GM12865 (cell line): ENCODE data around the gene MYL10.

Experiments
- DNase-seq: peaks from one replicate; pipeline ENCODE4 v3.0.0; 2010; ENCODE audit warnings: low read depth
- H3K4me3 ChIP-seq: 2 replicates; pipeline ENCODE4 v1.5.1; 2011; ENCODE audit warnings: mild to moderate bottlenecking, low read depth, low read length, control low read depth
- CTCF ChIP-seq: IDR thresholded peaks from 2 replicates; pipeline ENCODE4 v1.5.1; 2011; ENCODE audit warnings: low read length, control low read depth, low read depth, inconsistent platforms; ENCODE audit not compliant: insufficient read depth; ENCODE audit errors: missing control alignments

The MYL10 gene

DNA sequence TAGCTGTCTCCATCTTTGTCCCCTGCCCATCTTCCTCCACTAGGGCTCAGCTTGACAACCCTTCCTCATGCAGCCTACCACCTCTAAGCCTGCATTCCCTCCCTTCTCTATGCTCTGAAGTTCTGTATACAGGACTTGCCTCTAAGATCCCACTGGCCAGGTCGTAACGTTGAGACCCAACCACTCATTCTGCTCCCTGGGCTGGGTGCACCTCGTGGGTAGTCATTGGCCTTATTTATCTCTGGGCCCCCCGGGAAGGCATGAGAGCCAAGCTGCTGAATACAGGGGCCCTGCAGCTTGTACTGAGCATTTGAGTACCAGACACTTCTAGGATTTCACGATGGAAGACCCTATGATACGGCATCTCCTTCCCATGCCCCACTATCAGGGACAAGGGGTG is 31.2 kb downstream of the MYL10 start:
- TF ChIP-seq CTCF: no peak
- no peak overlapping the region for H3K4me3 ChIP-seq
- DNase-seq: no peak

DNA sequence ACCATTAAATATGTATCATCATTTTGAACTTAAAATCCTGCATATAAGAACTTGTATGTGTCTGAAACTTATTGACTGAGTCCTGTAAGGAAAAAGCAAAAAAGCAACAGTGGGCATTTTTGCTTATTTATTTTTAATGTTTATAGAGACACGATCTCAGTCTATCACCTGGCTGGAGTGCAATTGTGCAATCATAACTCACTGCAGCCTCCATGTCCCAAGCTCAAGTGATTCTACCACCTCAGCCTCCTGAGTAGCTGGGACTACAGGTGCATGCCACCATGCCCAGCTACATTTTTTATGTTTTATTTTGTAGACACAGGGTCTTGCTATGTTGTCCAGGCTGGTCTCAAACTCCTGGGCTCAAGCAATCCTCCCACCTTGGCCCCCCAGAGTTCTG is 32.2 kb downstream of the MYL10 start:
- TF ChIP-seq CTCF: no peak
- no peak for DNase-seq
- H3K4me3 ChIP-seq: no peak overlapping the region

DNA sequence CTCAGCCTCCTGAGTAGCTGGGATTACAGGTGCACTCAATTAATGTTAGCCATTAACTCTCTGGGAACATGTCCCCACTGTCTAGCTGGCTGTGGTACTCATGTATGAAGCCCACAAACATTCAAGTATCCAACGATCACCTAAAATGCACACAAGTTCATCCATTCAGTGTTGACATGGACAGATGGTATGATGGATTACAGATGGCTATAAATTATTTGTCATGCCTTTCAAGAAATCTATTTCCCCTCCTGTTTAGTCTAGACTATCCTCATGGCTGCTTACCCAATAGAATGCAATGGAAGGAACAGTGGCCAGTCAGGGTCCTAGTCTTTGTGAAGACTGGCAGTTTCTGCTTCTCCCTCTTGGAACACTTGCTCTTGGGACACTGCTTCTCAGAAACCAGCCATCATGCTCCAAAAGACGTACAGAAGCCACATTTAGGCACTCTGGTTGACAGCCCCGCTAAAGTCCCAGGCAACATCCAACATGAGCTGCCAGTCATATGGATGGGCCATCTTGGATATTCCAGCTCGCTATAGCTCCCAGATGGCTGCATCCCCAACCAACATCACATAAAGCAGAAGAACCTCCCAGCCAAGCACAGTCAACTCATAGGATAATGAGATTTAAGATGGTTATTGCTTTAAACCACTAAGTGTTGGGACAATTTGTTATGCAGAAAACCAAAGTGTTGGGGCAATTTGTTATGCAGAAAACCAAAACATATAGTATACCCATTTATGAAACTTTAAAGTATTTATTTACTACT is 33.1 kb downstream of the MYL10 start:
- H3K4me3 ChIP-seq: no peak overlapping the region
- TF ChIP-seq CTCF: no peak
- DNase-seq: no peak

DNA sequence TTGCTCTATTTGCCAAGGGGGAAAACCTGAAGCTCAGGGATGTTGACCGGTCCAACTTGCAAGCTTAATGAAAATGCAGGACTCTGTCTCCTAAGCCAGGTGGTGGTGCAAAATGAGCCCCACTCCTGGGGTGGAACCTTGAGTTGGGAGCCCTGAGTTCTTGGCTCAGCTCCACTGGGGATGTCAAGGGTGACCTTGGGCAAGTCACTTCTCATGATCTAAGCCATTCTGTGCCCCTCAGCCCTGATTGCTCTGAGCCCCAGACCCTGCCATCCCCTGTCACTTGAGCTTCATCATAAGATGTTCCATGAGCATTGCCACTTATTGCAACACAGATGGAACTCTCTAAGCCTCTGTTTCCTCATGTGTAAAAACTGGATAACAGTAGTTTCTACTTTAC is 33.9 kb downstream of the MYL10 start:
- H3K4me3 ChIP-seq: no peak overlapping the region
- TF ChIP-seq CTCF: no peak

GRCh38 chr7:101594790-101595189 is 34.3 kb downstream of the MYL10 start:
- no peak for TF ChIP-seq CTCF
- no peak for DNase-seq
- no peak overlapping the region for H3K4me3 ChIP-seq

More for the DNA sequence above, 33.9 kb downstream of the MYL10 start:
- DNase-seq: no peak

DNA sequence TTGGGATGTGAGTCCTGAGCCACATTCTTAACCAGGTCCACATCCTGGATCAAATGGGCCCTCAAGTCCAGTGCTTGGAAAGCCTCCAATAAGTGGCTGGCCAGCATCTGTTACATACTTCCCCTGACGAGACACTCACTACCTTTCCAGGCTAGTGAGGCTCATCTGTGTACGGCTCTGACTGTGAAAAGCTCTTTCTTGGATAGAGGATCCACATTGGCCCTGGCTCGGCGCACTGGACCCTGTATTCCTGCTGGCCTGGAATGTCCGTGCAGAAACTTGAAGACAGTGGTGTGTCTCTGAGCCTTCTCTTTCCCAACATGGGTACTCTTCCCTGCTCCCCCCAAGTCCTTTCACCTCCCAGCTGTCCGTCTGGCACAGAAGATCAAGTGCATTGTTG is 35.5 kb downstream of the MYL10 start:
- no peak overlapping the region for H3K4me3 ChIP-seq
- no peak for DNase-seq
- TF ChIP-seq CTCF: no peak

GRCh38 chr7:101591504-101591903 is 37.6 kb downstream of the MYL10 start:
- H3K4me3 ChIP-seq: no peak overlapping the region
- no peak for DNase-seq
- no peak for TF ChIP-seq CTCF
